ENCODE results near the gene PDX1.

Gene PDX1

DNA sequence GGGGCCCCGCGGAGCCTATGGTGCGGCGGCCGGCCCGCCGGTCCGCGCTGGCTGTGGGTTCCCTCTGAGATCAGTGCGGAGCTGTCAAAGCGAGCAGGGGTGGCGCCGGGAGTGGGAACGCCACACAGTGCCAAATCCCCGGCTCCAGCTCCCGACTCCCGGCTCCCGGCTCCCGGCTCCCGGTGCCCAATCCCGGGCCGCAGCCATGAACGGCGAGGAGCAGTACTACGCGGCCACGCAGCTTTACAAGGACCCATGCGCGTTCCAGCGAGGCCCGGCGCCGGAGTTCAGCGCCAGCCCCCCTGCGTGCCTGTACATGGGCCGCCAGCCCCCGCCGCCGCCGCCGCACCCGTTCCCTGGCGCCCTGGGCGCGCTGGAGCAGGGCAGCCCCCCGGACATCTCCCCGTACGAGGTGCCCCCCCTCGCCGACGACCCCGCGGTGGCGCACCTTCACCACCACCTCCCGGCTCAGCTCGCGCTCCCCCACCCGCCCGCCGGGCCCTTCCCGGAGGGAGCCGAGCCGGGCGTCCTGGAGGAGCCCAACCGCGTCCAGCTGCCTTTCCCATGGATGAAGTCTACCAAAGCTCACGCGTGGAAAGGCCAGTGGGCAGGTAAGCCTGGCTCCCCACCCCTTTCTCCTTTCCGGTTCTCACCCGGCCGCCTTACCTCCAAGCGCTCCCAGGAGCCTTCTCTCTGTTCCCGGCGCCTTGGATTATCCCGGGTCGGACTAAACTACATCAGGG lies at the start of gene PDX1:
Gene PDX1 (plus strand): TSS at position 67 of the 743 bp plus-strand sequence. CDS start 139 bp downstream, at position 206.
- Histone ChIP-seq H3K4me1 (ENCODE audit: control insufficient read depth, low read depth, low read length) (peaks cover 14% of the 10 kb centered on the region), H3K9ac (ENCODE audit: low read length) (no peak within 1 kb of the TSS), H3K4me3 (ENCODE audit: low read length) (no peak within 1 kb of the TSS), H3K36me3 (ENCODE audit: control insufficient read depth, low read depth, low read length) (no peaks in the 10 kb centered on the region), H3K9me3 (ENCODE audit: control insufficient read depth, low read depth, low read length) (no peaks in the 10 kb centered on the region), H3K27ac (ENCODE audit: low read length) (no peak within 1 kb of the TSS), H3K27me3 (ENCODE audit: control insufficient read depth, insufficient read depth, low read length) (peaks cover 100% of the 10 kb centered on the region)

- Histone ChIP-seq H3K4me1 (ENCODE audit: control insufficient read depth, low read depth, low read length) (no peaks in the 10 kb centered on the region), H3K27me3 (ENCODE audit: control insufficient read depth, insufficient read depth, low read length) (peaks cover 9% of the 10 kb centered on the region), H3K4me3 (ENCODE audit: low read length) (no peak overlapping the region), H3K36me3 (ENCODE audit: control insufficient read depth, low read depth, low read length) (no peaks in the 10 kb centered on the region), H3K9ac (ENCODE audit: low read length) (no peak overlapping the region), H3K9me3 (ENCODE audit: control insufficient read depth, low read depth, low read length) (no peaks in the 10 kb centered on the region), H3K27ac (ENCODE audit: low read length) (no peak overlapping the region)
Measured at GRCh38 chr13:27878274-27878673, 41.5 kb upstream of the PDX1 start.

DNA sequence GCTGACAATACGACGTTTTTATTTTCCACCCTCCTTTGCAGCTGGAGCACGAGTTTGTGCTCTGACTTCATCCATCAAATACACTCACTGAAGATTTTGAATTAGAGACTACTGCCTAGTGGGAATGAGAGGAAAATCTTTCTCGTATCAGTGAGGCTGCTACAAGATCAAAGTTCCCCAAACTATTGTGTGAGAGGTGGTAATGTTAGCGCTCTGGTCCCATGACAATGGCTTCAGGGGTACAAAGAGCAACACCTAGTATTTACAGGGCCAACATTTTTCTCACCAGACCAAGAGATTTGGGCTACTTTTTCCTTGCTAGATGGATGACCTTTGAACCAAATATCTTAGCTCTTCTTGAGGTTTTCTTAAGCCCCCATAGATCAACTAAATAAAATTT lies 30.3 kb upstream of the PDX1 start:
- no peak overlapping the region for H3K27ac ChIP-seq (ENCODE audit: low read length)
- H3K9me3 ChIP-seq (ENCODE audit: control insufficient read depth, low read depth, low read length), result no peaks in the 10 kb centered on the region
- H3K4me3 ChIP-seq (ENCODE audit: low read length), result no peak overlapping the region
- no peaks in the 10 kb centered on the region for H3K4me1 ChIP-seq (ENCODE audit: control insufficient read depth, low read depth, low read length)
- H3K27me3 ChIP-seq (ENCODE audit: control insufficient read depth, insufficient read depth, low read length), result no peaks in the 10 kb centered on the region
- no peak overlapping the region for H3K9ac ChIP-seq (ENCODE audit: low read length)
- H3K36me3 ChIP-seq (ENCODE audit: control insufficient read depth, low read depth, low read length), result no peaks in the 10 kb centered on the region

- no peaks in the 10 kb centered on the region for H3K9me3 ChIP-seq (ENCODE audit: control insufficient read depth, low read depth, low read length)
- no peak overlapping the region for H3K9ac ChIP-seq (ENCODE audit: low read length)
- no peaks in the 10 kb centered on the region for H3K27me3 ChIP-seq (ENCODE audit: control insufficient read depth, insufficient read depth, low read length)
Measured at GRCh38 chr13:27896726-27897125, 23.1 kb upstream of the PDX1 start.

DNA sequence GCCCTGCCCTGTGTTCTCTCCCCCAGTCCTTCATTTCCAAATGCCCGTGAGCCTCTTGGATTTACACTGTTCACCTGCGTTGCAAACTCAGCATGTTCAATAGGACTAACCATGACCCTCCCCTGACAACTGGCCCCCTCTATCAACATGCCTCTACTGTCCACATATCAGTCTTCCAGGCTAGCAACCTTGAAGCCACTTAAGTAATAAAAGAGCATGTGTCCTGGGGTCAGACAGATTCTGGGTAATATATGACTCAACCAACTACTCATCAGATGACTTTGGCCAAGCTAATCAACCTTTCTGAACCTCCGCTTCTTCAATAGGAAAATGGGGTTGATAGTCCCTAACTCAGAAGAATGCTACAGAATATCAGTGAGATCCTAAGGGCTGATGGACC lies 15.1 kb upstream of the PDX1 start:
- Histone ChIP-seq H3K9me3 (ENCODE audit: control insufficient read depth, low read depth, low read length) (no peaks in the 10 kb centered on the region), H3K4me3 (ENCODE audit: low read length) (no peak overlapping the region), H3K27ac (ENCODE audit: low read length) (no peak overlapping the region), H3K4me1 (ENCODE audit: control insufficient read depth, low read depth, low read length) (no peaks in the 10 kb centered on the region), H3K9ac (ENCODE audit: low read length) (no peak overlapping the region), H3K27me3 (ENCODE audit: control insufficient read depth, insufficient read depth, low read length) (peaks cover 39% of the 10 kb centered on the region), H3K36me3 (ENCODE audit: control insufficient read depth, low read depth, low read length) (no peaks in the 10 kb centered on the region)

More at GRCh38 chr13:27896726-27897125, 23.1 kb upstream of the PDX1 start:
- Histone ChIP-seq H3K4me3 (ENCODE audit: low read length) (no peak overlapping the region), H3K4me1 (ENCODE audit: control insufficient read depth, low read depth, low read length) (no peaks in the 10 kb centered on the region), H3K27ac (ENCODE audit: low read length) (no peak overlapping the region), H3K36me3 (ENCODE audit: control insufficient read depth, low read depth, low read length) (no peaks in the 10 kb centered on the region)

GRCh38 chr13:27905650-27906049 lies 14.2 kb upstream of the PDX1 start:
- peaks cover 41% of the 10 kb centered on the region for H3K27me3 ChIP-seq (ENCODE audit: control insufficient read depth, insufficient read depth, low read length)
- no peaks in the 10 kb centered on the region for H3K9me3 ChIP-seq (ENCODE audit: control insufficient read depth, low read depth, low read length)
- no peak overlapping the region for H3K4me3 ChIP-seq (ENCODE audit: low read length)
- no peak overlapping the region for H3K27ac ChIP-seq (ENCODE audit: low read length)
- no peaks in the 10 kb centered on the region for H3K36me3 ChIP-seq (ENCODE audit: control insufficient read depth, low read depth, low read length)
- H3K4me1 ChIP-seq (ENCODE audit: control insufficient read depth, low read depth, low read length), result no peaks in the 10 kb centered on the region
- H3K9ac ChIP-seq (ENCODE audit: low read length), result no peak overlapping the region

- H3K27ac ChIP-seq (ENCODE audit: low read length), result no peak overlapping the region
- H3K9me3 ChIP-seq (ENCODE audit: control insufficient read depth, low read depth, low read length), result no peaks in the 10 kb centered on the region
- peaks cover 54% of the 10 kb centered on the region for H3K27me3 ChIP-seq (ENCODE audit: control insufficient read depth, insufficient read depth, low read length)
- H3K4me3 ChIP-seq (ENCODE audit: low read length), result no peak overlapping the region
- no peak overlapping the region for H3K9ac ChIP-seq (ENCODE audit: low read length)
- no peaks in the 10 kb centered on the region for H3K36me3 ChIP-seq (ENCODE audit: control insufficient read depth, low read depth, low read length)
- H3K4me1 ChIP-seq (ENCODE audit: control insufficient read depth, low read depth, low read length), result no peaks in the 10 kb centered on the region
Measured at GRCh38 chr13:27907121-27907787, 12.5 kb upstream of the PDX1 start.

DNA sequence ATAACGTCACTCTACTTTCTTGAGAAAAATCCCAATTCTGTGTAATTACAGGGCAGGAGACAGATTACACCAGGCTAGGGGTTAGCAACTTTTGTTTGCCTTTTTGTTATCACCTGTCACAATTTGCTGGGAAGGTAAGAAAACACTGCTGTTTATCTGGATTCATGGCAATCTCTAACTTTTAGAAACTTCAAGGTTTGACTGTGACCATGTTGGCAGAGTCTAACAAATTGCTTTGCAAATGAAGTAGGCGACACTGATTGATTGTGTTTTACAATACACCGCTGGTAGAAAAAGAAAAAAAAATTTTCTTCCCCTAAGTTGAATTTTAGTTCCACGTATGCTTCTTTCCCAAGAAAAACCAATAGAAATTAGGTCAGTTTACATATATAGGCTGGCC lies 10.4 kb upstream of the PDX1 start:
- H3K27me3 ChIP-seq (ENCODE audit: control insufficient read depth, insufficient read depth, low read length), result peaks cover 75% of the 10 kb centered on the region

DNA sequence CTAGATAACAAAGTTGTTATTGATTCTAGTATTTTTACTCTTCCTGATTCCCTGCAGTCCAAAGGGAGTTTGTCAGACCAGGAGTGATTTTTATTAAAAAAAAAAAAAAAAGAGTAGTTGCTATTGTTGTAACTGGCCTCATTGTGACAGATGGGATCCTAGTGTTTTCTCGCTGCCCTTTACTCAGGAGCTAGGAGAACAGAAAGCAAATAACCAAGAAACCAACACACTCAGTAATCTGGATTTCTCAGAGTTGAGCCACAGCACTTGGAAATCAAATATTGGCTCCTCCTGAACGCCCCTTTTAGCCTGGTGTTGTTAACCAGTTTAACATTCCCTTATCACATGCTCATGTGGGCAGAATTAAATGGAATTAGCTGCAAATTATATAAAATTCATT lies 8.3 kb upstream of the PDX1 start:
- Histone ChIP-seq H3K36me3 (ENCODE audit: control insufficient read depth, low read depth, low read length) (no peaks in the 10 kb centered on the region), H3K4me3 (ENCODE audit: low read length) (no peak overlapping the region), H3K9ac (ENCODE audit: low read length) (no peak overlapping the region), H3K27me3 (ENCODE audit: control insufficient read depth, insufficient read depth, low read length) (peaks cover 83% of the 10 kb centered on the region), H3K27ac (ENCODE audit: low read length) (no peak overlapping the region), H3K4me1 (ENCODE audit: control insufficient read depth, low read depth, low read length) (peaks cover 6% of the 10 kb centered on the region), H3K9me3 (ENCODE audit: control insufficient read depth, low read depth, low read length) (no peaks in the 10 kb centered on the region)

More for the DNA sequence above, 10.4 kb upstream of the PDX1 start:
- Histone ChIP-seq H3K4me3 (ENCODE audit: low read length) (no peak overlapping the region), H3K9me3 (ENCODE audit: control insufficient read depth, low read depth, low read length) (no peaks in the 10 kb centered on the region), H3K4me1 (ENCODE audit: control insufficient read depth, low read depth, low read length) (no peaks in the 10 kb centered on the region), H3K36me3 (ENCODE audit: control insufficient read depth, low read depth, low read length) (no peaks in the 10 kb centered on the region), H3K9ac (ENCODE audit: low read length) (no peak overlapping the region), H3K27ac (ENCODE audit: low read length) (no peak overlapping the region)

DNA sequence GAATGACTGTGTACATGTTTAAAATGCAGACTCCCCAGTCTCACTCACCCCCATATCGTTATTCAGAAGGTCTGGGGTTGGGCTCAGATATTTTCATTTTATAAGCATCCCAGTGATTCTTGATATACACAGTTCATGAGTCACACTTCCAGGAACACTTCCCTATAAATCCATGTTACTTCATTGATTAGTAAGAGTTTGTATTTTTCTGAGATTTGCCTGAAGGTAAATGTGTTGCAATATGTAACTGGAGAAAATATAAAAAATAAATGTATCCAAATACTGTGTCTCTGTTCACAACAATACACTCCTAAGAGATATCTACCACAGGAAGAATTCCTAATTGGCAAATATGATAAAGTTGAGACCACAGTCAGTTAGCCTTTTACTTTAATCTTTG lies 6.6 kb upstream of the PDX1 start:
- Histone ChIP-seq H3K4me1 (ENCODE audit: control insufficient read depth, low read depth, low read length) (peaks cover 10% of the 10 kb centered on the region), H3K9me3 (ENCODE audit: control insufficient read depth, low read depth, low read length) (no peaks in the 10 kb centered on the region), H3K9ac (ENCODE audit: low read length) (no peak overlapping the region), H3K27me3 (ENCODE audit: control insufficient read depth, insufficient read depth, low read length) (peaks cover 88% of the 10 kb centered on the region), H3K36me3 (ENCODE audit: control insufficient read depth, low read depth, low read length) (no peaks in the 10 kb centered on the region), H3K4me3 (ENCODE audit: low read length) (no peak overlapping the region), H3K27ac (ENCODE audit: low read length) (no peak overlapping the region)

- H3K36me3 ChIP-seq (ENCODE audit: control insufficient read depth, low read depth, low read length), result no peaks in the 10 kb centered on the region
- H3K27me3 ChIP-seq (ENCODE audit: control insufficient read depth, insufficient read depth, low read length), result peaks cover 96% of the 10 kb centered on the region
- H3K4me1 ChIP-seq (ENCODE audit: control insufficient read depth, low read depth, low read length), result peaks cover 10% of the 10 kb centered on the region
- no peak overlapping the region for H3K27ac ChIP-seq (ENCODE audit: low read length)
- no peak overlapping the region for H3K4me3 ChIP-seq (ENCODE audit: low read length)
- H3K9ac ChIP-seq (ENCODE audit: low read length), result no peak overlapping the region
- no peaks in the 10 kb centered on the region for H3K9me3 ChIP-seq (ENCODE audit: control insufficient read depth, low read depth, low read length)
Measured at GRCh38 chr13:27915301-27916207, 4.2 kb upstream of the PDX1 start.
